Fibroblast of lung (primary cell): Measurements from ENCODE around the gene MGAT4C. TPM values are rescaled to one million over a fixed set of nuclear protein-coding genes. Genes with fewer than 3 reads are reported as not detected.

Source experiments
- DNase-seq, 2 donors: peaks; one replicate each; pipeline versions ENCODE4 v3.0.0 to v3.0.0-alpha.2; 2010; ENCODE audit warnings: low read depth in 2 of 2
- H2AFZ ChIP-seq: 2 replicates; pipeline ENCODE4 v1.5.1; 2012; ENCODE audit warnings: low read length, control low read depth, inconsistent platforms
- H3K27ac ChIP-seq: 2 replicates; pipeline ENCODE4 v1.5.1; 2011; ENCODE audit warnings: low read length, control low read depth; ENCODE audit not compliant: insufficient read depth
- H3K27me3 ChIP-seq: 2 replicates; pipeline ENCODE4 v1.5.1; 2011; ENCODE audit warnings: mild to moderate bottlenecking, low read length; ENCODE audit not compliant: control insufficient read depth, insufficient read depth
- H3K36me3 ChIP-seq: 2 replicates; pipeline ENCODE4 v1.5.1; 2011; ENCODE audit warnings: low read length; ENCODE audit not compliant: control insufficient read depth, insufficient read depth
- H3K4me1 ChIP-seq: 2 replicates; pipeline ENCODE4 v1.5.1; 2011; ENCODE audit warnings: low read length; ENCODE audit not compliant: control insufficient read depth, insufficient read depth; ENCODE audit errors: extremely low read depth
- H3K4me2 ChIP-seq: 2 replicates; pipeline ENCODE4 v1.5.1; 2011; ENCODE audit warnings: low read length, control low read depth; ENCODE audit not compliant: insufficient read depth; ENCODE audit errors: extremely low read depth
- H3K4me3 ChIP-seq, 4 experiments: fragments of 200-600 bp in 1 of 4; sonication (generic) in 1 of 4; replicated peaks in 1 of 4; 2 replicates each; pipeline ENCODE4 v1.5.1; 2011 to 2016; ENCODE audit warnings: low read length in 4 of 4, low read depth in 3 of 4, mild to moderate bottlenecking in 3 of 4, control low read depth in 2 of 4, inconsistent platforms in 1 of 4, mixed read lengths in 1 of 4; ENCODE audit not compliant: insufficient read depth in 1 of 4; ENCODE audit errors: control extremely low read depth in 1 of 4
- H3K79me2 ChIP-seq: 2 replicates; pipeline ENCODE4 v1.5.1; 2012; ENCODE audit warnings: mild to moderate bottlenecking, low read length, inconsistent platforms; ENCODE audit not compliant: control insufficient read depth, insufficient read depth
- H3K9ac ChIP-seq: 2 replicates; pipeline ENCODE4 v1.5.1; 2011; ENCODE audit warnings: mild to moderate bottlenecking, low read length, control low read depth; ENCODE audit not compliant: insufficient read depth
- H3K9me3 ChIP-seq: 2 replicates; pipeline ENCODE4 v1.5.1; 2012; ENCODE audit warnings: low read depth, low read length; ENCODE audit not compliant: control insufficient read depth, insufficient read depth
- H4K20me1 ChIP-seq: 2 replicates; pipeline ENCODE4 v1.5.1; 2011; ENCODE audit warnings: low read length; ENCODE audit not compliant: control insufficient read depth, insufficient read depth; ENCODE audit errors: extremely low read depth
- EZH2 ChIP-seq: IDR thresholded peaks from 2 replicates; pipeline ENCODE4 v1.5.1; 2012; ENCODE audit warnings: low read length, control low read depth, mild to moderate bottlenecking; ENCODE audit errors: missing control alignments
- polyA plus RNA-seq, 2 donors: library from polyadenylated mRNA; depleted of rRNA in 1 of 2; stranded (reverse) in 1 of 2; unstranded in 1 of 2; fragments of >200 nt; gene quantifications; 2 replicates each; pipeline ENCODE4 v1.2.1, GENCODE V29; 2011 to 2012; ENCODE audit warnings: missing spikeins in 1 of 2
- total RNA-seq: library from RNA; depleted of rRNA; stranded (reverse); fragments of >200 nt; gene quantifications from 2 replicates; pipeline ENCODE4 v1.2.1, GENCODE V29; 2014
- TF ChIP-seq, protein P1 (sequence below), 2 donors: IDR thresholded peaks in 1 of 2; conservative IDR thresholded peaks in 1 of 2; 1 replicate in 1 of 2; 2 replicates in 1 of 2; pipeline ENCODE4 v1.5.1; 2011 to 2012; ENCODE audit warnings: low read length in 2 of 2, control low read depth in 1 of 2, inconsistent platforms in 1 of 2, low read depth in 1 of 2, mild to moderate bottlenecking in 1 of 2

Gene MGAT4C
- total and polyA plus RNA-seq, 2 donors (not counting 1 experiment from before 2014, with no cell fraction given): not detected

DNA sequence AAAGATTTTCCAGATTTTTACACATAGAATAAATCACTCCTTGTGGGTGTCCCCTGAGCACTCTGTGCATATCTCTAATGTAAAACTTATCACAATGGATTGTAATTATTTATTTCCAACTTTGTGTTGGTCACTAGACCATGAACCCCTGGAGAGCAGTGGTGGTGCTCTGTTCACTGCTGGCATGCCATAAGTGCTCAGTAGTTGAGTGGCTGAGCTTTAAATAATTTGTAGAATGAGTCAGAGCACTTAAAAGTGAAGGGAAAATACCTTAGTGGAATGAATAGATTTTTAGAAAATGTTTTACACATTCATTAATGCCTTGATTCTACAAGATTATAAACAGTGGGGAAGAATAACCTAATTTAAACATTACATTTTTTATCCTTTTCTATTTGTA lies 6.3 kb downstream of the MGAT4C start:
- H3K4me1 ChIP-seq: no peaks in the 10 kb centered on the region
- no peaks in the 10 kb centered on the region for H3K9me3 ChIP-seq
- no peak for TF ChIP-seq EZH2
- TF ChIP-seq, protein P1, sequence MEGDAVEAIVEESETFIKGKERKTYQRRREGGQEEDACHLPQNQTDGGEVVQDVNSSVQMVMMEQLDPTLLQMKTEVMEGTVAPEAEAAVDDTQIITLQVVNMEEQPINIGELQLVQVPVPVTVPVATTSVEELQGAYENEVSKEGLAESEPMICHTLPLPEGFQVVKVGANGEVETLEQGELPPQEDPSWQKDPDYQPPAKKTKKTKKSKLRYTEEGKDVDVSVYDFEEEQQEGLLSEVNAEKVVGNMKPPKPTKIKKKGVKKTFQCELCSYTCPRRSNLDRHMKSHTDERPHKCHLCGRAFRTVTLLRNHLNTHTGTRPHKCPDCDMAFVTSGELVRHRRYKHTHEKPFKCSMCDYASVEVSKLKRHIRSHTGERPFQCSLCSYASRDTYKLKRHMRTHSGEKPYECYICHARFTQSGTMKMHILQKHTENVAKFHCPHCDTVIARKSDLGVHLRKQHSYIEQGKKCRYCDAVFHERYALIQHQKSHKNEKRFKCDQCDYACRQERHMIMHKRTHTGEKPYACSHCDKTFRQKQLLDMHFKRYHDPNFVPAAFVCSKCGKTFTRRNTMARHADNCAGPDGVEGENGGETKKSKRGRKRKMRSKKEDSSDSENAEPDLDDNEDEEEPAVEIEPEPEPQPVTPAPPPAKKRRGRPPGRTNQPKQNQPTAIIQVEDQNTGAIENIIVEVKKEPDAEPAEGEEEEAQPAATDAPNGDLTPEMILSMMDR (conservative IDR thresholded peaks at IDR 0.05 in 1 of 2, IDR thresholded peaks at IDR 0.05 in 1 of 2; ENCODE audit: low read depth in 1 of 2, low read length in 2 of 2): no peak
- no peaks in the 10 kb centered on the region for H3K27me3 ChIP-seq
- no peak overlapping the region for H3K9ac ChIP-seq
- no peaks in the 10 kb centered on the region for H4K20me1 ChIP-seq
- DNase-seq: peak; percentile 9 to 93
- no peak overlapping the region for H3K4me3 ChIP-seq
- no peaks in the 10 kb centered on the region for H3K36me3 ChIP-seq
- no peak overlapping the region for H2AFZ ChIP-seq
- no peaks in the 10 kb centered on the region for H3K79me2 ChIP-seq
- H3K27ac ChIP-seq: no peak overlapping the region
- no peak overlapping the region for H3K4me2 ChIP-seq

DNA sequence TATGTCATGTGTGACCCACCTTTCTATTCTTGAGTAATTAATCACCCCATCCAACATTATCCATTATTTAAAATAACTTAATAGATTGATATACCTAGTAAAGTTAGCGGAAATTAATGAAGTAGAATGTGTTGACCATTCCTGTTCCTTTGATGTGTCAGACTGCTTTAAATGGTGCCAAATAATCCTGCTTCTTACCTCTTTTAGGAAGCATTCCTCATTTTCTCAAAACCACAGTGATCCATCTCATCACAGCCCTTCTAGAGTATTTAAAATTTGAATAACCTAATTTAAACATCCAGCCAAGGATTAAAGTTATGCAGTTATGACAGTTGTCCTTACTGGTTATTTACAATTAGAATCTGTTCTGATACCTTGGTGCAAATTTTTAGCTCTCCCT lies 6.9 kb downstream of the MGAT4C start:
- no peaks in the 10 kb centered on the region for H4K20me1 ChIP-seq
- no peak overlapping the region for H3K27ac ChIP-seq
- H3K4me2 ChIP-seq: no peak overlapping the region
- no peak overlapping the region for H3K4me3 ChIP-seq
- no peak overlapping the region for H3K9ac ChIP-seq
- no peaks in the 10 kb centered on the region for H3K79me2 ChIP-seq
- no peaks in the 10 kb centered on the region for H3K27me3 ChIP-seq
- no peak for TF ChIP-seq EZH2
- no peak overlapping the region for H2AFZ ChIP-seq
- DNase-seq: peak in 1 of 2 donors; percentile 75
- H3K9me3 ChIP-seq: no peaks in the 10 kb centered on the region
- no peaks in the 10 kb centered on the region for H3K4me1 ChIP-seq
- no peaks in the 10 kb centered on the region for H3K36me3 ChIP-seq

DNA sequence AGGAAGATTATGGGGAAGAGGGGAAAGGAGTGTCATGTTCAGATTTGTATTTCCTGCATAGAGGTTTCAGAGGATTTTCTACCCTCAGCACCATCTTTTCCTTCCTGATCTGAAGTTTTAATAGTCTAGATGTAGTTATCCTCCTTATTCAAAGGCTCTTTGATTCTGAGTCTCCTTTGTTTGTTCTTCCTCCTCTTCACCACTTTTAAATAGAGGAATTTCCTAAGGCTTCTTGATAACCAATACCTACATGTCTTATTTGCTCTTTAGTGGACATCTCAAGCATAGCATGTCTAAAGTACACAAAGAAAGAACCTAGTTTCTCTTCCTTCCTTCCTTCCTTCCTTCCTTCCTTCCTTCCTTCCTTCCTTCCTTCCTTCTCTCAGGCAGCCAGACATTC lies 8.3 kb downstream of the MGAT4C start:
- H3K27ac ChIP-seq: no peak overlapping the region
- no peaks in the 10 kb centered on the region for H3K36me3 ChIP-seq
- H3K9ac ChIP-seq: no peak overlapping the region
- no peak for DNase-seq
- no peak overlapping the region for H3K4me2 ChIP-seq
- no peak overlapping the region for H3K4me3 ChIP-seq
- H3K79me2 ChIP-seq: no peaks in the 10 kb centered on the region
- H3K27me3 ChIP-seq: no peaks in the 10 kb centered on the region
- no peak for TF ChIP-seq EZH2
- TF ChIP-seq, protein P1 (conservative IDR thresholded peaks at IDR 0.05 in 1 of 2, IDR thresholded peaks at IDR 0.05 in 1 of 2; ENCODE audit: low read depth in 1 of 2, low read length in 2 of 2): no peak
- no peaks in the 10 kb centered on the region for H4K20me1 ChIP-seq
- H3K4me1 ChIP-seq: no peaks in the 10 kb centered on the region
- H2AFZ ChIP-seq: no peak overlapping the region
- no peaks in the 10 kb centered on the region for H3K9me3 ChIP-seq
